Measurements from ENCODE around the gene IQSEC2. TPM values are rescaled to one million over a fixed set of nuclear protein-coding genes. Genes with fewer than 3 reads are reported as not detected.

The IQSEC2 gene
- 4.1 and 9.8 TPM in 2 replicates for total RNA-seq

GRCh38 chrX:53281321-53281822, at the start of gene IQSEC2:
Gene IQSEC2 (minus strand): TSS chrX:53281584.

GRCh38 chrX:53224860-53225797, 56.3 kb downstream of the IQSEC2 start, which contains the start of gene KDM5C:
Gene KDM5C (minus strand): TSS chrX:53225207. CDS start chrX:53224889, 318 bp downstream.

Other genes starting within 250 kb of the IQSEC2 start
- gene GPR173, start 232.8 kb downstream of the IQSEC2 start, total RNA-seq: 0.24 TPM in 1 of 2 replicates, not detected in the other
- gene TSPYL2, start 199.2 kb downstream of the IQSEC2 start, total RNA-seq: 5.1 and 5.5 TPM in 2 replicates
- 0.96 and 2.8 TPM in 2 replicates for gene KANTR, start 187.4 kb downstream of the IQSEC2 start, total RNA-seq
- gene KDM5C, start 56.4 kb downstream of the IQSEC2 start, total RNA-seq: 79.7 and 106 TPM in 2 replicates
- gene SMC1A, start 141.1 kb upstream of the IQSEC2 start, total RNA-seq: 4.9 and 7.2 TPM in 2 replicates
- gene RIBC1, start 141.3 kb upstream of the IQSEC2 start, total RNA-seq: 0.43 and 0.48 TPM in 2 replicates
- gene HSD17B10, start 152.8 kb upstream of the IQSEC2 start, total RNA-seq: 43.6 and 55.0 TPM in 2 replicates